ENCODE measurements around the gene DIAPH2.

Gene DIAPH2

DNA sequence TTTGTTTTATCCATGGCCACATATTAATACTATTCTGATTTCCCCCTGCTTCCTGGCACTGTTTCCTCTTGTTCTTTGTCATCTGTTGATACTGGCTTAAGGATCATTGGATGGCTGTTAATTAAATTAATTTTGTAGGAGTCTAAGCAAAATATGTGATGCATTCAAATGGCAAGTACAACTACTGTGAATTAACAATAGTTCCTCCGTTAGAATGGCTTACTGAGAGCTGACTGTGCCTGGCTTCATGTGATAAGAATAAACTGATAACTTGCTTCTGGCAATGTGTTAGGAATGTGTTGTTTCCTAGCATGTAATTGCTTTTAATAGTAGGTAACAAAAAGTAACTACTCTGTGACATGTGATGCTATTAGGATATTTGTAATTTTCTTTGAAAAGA, 297.5 kb downstream of the DIAPH2 start:
- DNase-seq: no peak

DNA sequence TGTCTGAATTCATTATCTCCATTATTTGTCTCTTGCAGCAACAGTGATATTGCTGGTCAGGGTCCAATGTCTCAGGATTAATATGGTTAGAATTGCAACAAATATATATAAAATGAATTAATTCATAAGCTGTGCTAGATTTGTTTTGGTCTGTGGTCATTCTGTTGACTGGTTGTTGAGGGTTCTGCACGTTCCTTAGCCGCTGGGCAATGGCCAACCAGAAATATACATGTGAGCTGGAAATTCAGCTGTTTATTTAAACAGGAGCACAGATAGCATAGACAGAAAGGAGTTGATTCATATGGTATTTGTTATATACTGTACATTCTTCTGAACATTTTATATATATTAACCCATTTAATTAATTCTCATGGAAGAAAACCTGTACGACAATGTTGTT, 299.9 kb downstream of the DIAPH2 start:
- DNase-seq: no peak

- no peak for DNase-seq
Observed at GRCh38 chrX:96985046-96985445, 300.4 kb downstream of the DIAPH2 start.

DNA sequence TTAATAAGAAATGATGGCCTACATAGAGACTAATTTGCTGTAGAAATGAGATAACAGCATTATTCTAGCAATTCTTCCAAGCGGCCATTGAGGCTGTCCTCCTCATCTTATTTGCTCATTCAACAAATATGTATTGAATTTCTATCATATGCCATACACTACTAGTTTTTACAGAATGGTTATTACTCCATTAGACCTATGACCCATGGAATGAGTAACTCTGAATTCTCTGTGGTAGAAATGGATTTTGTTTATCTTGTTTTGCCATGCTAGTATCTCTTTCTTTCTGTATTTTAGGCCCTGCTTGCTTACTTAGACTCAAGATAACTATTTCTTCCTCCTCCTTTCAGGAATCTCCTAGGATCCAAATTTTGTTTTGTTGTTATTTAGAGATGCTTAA, 302.6 kb downstream of the DIAPH2 start:
- no peak for DNase-seq

DNA sequence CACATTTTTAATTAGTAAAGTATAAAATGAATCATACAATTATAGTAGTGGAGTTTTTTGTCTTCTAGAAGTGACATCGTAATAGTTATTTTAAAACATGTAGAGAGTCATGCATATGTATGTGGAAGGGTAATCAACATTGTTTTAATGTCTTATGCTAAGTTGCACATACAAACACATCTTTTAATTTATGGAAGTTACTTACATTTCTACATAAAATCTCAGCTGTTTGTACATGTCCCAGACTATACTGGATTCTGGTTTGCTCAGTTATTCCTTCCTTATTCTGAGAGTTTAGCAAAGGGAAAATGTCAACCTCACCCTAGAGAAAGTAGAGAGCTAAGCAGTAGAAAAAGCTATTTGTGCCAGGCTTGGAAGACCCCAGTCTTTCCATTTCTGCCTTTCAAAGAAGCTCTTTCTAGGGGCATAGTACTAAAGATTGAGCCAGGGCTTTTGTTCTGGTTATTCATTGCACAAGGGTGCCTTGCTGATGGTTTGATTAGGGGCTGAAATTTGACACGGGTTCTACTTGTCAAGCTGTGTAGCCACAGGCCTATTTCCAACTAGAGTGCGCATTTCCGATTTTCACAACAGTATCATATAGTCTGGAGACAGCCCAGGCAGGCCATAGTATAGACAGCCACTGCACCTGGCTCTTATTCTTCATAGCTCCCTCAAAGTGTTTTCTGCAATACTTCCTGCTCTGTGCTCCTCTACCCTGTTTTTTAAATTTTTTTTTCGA, 305.4 kb downstream of the DIAPH2 start:
- no peak for DNase-seq

DNA sequence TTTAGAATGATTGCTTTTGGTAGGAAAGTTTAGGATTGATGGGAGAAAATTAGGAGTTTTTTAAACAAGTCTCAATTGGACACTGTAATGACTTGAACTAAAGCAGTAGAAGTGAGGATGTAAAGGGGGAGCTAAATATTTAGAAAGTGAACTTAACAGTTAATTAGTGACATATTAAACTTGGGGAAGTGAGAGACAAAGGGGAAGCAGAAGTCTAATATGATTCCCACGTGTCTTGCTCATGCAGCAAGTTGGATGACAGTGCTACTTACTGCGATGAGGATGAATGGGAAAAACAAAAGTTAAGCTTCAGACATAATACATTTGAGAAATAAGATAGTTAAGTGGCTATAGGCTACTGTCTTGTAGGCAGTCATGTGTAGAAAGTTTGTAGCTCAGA, 309.5 kb downstream of the DIAPH2 start:
- no peak for DNase-seq

GRCh38 chrX:96997196-96997595, 312.6 kb downstream of the DIAPH2 start:
- no peak for DNase-seq

DNA sequence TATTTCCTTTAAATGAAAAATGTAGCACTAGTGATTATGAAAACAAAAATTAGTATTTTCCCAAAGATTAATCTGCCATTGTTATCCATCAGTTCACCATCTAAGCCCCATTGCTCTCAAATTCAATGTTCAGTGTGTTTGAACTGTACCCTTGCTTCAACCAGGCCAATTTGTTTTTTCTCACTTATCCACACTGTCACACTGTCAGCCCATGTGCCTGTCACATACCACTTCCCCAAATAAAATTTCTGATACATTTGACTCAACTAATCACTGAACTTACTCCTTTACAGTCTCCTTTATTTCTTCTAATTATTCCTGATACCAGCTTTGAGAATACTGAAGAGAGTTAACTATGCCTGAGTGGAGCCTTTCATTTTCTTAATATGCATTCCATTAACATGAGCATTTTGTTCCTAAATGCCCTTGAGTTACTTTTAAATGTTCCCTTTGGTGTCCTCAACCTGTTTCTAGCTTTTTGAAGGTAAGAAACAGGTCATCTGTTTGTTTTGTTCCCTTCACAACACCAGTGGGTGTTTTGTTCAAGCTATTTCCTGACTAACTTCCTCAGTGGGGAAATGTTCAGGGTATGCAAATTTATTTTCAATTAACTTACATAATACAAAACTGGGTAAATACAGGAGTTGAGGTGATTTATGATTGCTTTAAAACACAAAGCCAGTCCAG, 316.2 kb downstream of the DIAPH2 start:
- DNase-seq: no peak

DNA sequence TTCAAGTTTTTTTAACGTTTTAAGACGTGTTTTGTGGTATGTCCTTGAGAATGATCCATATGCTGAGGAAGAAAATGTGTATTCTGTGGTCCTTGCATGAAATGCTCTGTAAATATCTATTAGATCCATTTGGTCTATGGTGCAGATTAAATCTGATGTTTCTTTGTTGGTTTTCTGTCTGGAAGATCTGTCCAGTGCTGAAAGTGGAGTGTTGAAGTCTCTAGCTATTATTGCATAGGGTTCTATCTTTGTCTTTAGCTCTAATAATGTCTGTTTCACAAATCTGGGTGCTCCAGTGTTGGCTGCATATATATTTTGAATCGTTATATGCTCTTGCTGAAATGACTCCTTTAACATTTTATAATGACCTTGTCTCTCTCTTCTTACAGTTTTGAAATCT, 321.5 kb downstream of the DIAPH2 start:
- DNase-seq: no peak

GRCh38 chrX:97009391-97009790, 324.7 kb downstream of the DIAPH2 start:
- DNase-seq: no peak

- no peak for DNase-seq
Observed at GRCh38 chrX:97011540-97011939, 326.9 kb downstream of the DIAPH2 start.

- DNase-seq: no peak
Observed at GRCh38 chrX:97016106-97016505, 331.5 kb downstream of the DIAPH2 start.

GRCh38 chrX:97021680-97022079, 337.0 kb downstream of the DIAPH2 start:
- no peak for DNase-seq

DNA sequence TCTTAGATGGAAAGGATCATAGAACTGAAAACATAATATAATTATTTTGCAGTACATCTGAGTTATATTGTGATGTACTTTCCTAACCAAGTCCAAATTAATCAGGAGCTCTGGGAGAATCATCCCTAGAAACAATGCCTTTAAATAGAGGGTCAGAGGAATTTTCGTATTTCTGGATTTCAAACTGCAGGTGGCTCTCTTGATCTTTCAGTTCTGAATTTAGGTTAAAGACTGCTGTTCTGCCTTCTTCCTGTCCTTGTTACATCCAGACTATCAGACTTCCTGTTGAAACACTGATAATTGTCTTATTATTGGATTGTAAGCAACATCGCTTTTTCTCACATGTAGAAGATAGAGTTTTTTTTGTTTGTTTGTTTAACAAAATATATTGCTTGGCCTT, 341.8 kb downstream of the DIAPH2 start:
- DNase-seq: no peak

- no peak for DNase-seq
Observed at GRCh38 chrX:97027384-97027922, 342.8 kb downstream of the DIAPH2 start.

DNA sequence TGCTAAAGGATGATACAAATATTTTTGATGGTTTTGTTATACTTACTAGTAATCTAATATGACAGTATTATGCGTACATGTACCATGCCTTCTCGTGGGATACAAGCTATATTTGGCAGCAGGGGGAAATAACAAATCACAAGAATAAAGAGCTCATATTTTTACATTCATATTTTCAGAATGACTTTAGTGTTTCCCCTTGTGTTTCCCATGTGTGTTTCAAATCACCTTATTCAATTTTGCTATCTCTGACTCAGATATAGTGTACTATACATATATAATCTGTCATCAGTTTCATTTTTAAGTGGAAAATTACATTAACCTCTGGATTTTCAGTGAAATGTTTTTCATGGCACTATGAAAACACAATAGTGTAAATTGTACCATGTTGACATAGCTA, 345.8 kb downstream of the DIAPH2 start:
- DNase-seq: no peak

DNA sequence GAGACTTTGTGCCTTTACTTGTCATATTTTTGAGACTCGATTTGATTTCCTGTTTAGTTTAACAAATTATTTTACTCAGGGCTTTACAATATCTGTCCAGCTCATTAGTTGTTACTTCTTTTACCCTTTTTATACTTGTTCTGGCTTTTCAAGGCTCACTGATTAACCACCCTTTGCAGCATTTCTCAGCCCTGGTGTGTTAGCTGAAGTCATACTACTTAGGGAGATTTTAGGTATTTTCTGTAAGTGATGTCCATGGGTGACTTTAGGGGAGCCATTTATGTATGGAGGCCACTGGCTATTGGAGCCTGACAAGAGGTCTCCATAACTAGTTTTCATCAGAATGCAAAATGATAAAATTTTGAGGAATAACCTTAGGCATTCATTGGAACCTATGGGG, 346.3 kb downstream of the DIAPH2 start:
- DNase-seq: no peak

- DNase-seq: no peak
Observed at GRCh38 chrX:97039363-97040029, 354.9 kb downstream of the DIAPH2 start.

GRCh38 chrX:97045470-97045869, 360.8 kb downstream of the DIAPH2 start:
- no peak for DNase-seq

- DNase-seq: no peak
Observed at GRCh38 chrX:97046867-97047266, 362.2 kb downstream of the DIAPH2 start.

DNA sequence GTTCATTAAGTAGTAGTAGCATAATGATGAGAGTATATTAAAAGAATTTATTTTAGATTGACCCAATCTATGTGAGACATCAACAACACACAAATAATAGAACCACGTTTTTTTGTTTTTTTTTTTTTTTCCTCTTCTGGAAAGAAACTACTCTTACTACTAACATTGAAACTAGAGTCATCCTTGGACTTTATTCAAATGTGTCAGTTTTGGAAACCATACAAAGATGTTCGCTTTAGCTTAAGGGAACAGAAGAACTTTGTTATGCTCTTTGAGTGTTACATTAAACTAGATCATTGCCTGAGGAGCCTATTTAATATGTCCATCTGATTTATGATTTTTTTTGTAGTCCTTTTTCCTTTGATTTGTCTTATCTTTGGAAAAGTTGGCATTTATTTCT, 365.8 kb downstream of the DIAPH2 start:
- DNase-seq: no peak

GRCh38 chrX:97057349-97057909, 372.8 kb downstream of the DIAPH2 start:
- no peak for DNase-seq

- no peak for DNase-seq
Observed at GRCh38 chrX:97060020-97060419, 375.4 kb downstream of the DIAPH2 start.

- no peak for DNase-seq
Observed at GRCh38 chrX:97065066-97065465, 380.4 kb downstream of the DIAPH2 start.
